Hematopoietic multipotent progenitor cell treated with erythropoietin and hydrocortisone succinate and interleukin-3 and kit ligand, for 15 days (in vitro differentiated cells): ENCODE results near the gene ANO7.

ENCODE experiments used
- DNase-seq: peaks from one replicate; pipeline ENCODE4 v3.0.0-alpha.2; 2015; ENCODE audit warnings: low spot score

Gene ANO7, protein sequence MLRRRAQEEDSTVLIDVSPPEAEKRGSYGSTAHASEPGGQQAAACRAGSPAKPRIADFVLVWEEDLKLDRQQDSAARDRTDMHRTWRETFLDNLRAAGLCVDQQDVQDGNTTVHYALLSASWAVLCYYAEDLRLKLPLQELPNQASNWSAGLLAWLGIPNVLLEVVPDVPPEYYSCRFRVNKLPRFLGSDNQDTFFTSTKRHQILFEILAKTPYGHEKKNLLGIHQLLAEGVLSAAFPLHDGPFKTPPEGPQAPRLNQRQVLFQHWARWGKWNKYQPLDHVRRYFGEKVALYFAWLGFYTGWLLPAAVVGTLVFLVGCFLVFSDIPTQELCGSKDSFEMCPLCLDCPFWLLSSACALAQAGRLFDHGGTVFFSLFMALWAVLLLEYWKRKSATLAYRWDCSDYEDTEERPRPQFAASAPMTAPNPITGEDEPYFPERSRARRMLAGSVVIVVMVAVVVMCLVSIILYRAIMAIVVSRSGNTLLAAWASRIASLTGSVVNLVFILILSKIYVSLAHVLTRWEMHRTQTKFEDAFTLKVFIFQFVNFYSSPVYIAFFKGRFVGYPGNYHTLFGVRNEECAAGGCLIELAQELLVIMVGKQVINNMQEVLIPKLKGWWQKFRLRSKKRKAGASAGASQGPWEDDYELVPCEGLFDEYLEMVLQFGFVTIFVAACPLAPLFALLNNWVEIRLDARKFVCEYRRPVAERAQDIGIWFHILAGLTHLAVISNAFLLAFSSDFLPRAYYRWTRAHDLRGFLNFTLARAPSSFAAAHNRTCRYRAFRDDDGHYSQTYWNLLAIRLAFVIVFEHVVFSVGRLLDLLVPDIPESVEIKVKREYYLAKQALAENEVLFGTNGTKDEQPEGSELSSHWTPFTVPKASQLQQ

GRCh38 chr2:241188361-241189092 lies at the start of gene ANO7:
ANO7 (plus strand) TSS chr2:241188677; CDS start chr2:241190064, 1,387 bp downstream.
- no peak for DNase-seq

GRCh38 chr2:241139531-241140444 lies 48.7 kb upstream of the ANO7 start:
- DNase-seq, result no peak

GRCh38 chr2:241140445-241140840 lies 48.0 kb upstream of the ANO7 start:
- DNase-seq, result no peak

DNA sequence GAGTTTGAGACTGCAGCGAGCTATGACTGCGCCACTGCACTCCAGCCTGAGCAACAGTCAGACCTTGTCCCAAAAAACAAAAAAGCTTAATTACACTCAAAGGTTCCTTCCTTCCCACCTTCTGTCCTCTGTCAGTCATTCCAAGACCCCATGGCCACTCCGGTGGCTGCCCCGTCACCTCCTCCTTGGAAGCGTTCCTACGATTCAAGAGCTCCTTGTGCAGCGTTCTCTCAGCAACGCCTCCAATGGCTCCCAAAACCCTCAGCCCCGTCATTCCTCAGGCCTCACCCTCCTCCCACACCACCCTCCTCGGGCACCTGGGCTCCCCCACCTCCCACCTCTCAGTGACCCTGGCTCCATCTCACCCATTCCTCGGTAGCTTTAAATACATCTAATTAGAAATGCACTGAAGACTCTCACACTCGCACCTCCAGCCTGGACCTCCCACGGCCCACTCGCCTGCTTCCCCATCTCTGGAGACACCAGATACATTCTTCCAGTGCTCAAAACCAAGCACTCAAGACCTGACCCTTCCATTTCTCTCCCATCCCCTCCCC lies 47.2 kb upstream of the ANO7 start:
- DNase-seq, result no peak

GRCh38 chr2:241142063-241142462 lies 46.4 kb upstream of the ANO7 start:
- no peak for DNase-seq

DNA sequence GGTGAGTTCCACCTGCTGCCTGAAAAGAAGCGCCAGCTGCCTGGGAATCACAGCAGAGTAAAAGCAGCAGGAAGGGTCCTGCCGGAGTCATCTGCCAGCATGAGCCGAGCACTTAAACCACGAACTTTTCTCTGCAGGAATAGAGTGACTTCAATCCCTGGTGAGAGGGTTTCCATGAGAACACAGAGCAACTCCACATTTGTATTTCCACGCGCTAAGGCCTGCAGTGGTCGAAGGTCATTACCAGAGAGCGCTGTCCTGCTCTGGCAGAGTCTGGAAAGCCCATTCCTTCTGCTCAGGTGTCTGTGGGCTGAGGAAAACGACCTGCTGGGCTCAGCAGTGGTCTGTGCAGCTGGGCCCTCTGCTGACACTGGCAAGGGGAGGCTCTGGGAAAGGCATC lies 45.9 kb upstream of the ANO7 start:
- no peak for DNase-seq

DNA sequence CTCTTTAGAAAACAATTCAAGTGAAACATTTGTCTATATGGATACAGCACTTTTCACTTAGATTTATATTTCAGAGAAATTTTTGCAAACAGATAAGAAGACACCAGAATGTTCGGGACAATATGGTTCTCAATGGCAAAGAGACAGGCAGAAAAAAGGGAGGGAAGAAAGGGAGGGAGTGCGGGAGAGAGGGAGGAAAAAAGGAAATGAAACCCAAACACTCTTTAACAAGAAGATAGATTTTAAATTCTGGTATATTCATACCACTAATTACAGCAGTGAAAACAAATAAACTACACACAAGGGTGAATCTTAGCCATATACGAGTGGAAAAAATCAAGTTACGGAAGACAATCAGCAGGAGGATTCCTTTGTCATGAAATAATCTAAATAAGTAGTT lies 42.2 kb upstream of the ANO7 start:
- DNase-seq, result no peak

DNA sequence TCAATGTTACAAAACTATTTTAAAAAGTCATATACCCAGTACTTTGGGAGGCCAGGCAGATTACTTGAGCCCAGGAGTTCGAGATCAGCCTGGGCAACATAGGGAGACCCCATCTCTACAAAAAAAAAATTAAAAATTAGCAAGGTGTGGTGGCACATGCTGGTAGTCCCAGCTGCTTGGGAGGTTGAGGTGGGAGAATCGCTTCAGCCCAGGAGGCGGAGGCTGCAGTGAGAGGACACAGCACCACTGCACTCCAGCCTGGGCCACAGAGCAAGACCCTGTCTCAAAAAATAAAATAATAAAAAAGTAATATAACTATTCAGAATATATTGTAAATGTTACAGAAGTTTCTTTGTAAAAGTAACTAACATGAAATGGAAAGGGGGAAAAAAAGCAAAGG lies 41.1 kb upstream of the ANO7 start:
- DNase-seq, result no peak

GRCh38 chr2:241148239-241148638 lies 40.2 kb upstream of the ANO7 start:
- DNase-seq, result peak; percentile 6

DNA sequence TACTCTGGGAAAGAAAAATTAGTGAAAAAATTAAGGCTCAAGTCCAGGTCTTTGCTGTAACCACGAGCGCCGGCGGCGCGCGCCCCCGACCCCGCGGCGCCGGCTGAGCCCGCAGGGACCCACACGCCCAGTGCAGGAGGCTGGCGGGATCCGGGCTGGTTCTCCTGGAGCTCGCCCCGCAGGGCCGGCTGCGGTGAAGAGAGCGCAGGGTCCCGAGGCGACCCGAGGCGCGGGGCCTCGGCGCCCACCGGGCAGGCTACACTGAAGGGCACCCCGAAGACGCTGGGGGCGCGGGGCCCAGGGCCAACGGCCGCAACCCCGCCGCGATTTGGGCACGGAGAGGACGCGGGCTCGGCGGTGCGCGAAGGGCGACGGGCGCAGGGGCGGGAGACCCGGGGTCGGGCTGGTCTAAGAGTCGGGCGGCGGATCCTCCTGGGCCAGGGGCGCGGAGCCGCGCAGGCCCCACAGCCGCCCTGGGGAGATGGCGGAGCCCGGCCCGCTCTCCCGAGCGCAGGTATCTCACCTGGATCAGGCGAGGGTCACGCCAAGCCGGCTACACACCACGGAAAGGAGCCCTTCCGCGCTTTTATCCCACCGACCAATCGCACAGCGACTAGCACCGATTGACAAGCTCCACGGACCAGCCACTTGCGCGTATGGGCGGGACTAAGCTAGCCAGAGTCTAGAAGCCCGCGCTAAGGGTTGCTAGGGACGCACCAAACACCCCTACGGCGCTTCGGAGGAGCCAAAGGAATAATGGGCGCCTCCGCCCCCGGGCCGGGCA lies 39.4 kb upstream of the ANO7 start, which contains the start of gene PASK:
Gene PASK (minus strand): TSS at position 582 of the 784 bp plus-strand sequence. CDS start 6,440 bp downstream, outside the sequence.
- DNase-seq, result peak; percentile 92

- DNase-seq, result no peak
These were observed 38.9 kb upstream of the ANO7 start for GRCh38 chr2:241149675-241149924.

- DNase-seq, result peak; percentile 95
These were observed 38.4 kb upstream of the ANO7 start, which contains the start of gene PPP1R7 for GRCh38 chr2:241149925-241150659. PPP1R7 (plus strand) TSS chr2:241150467; CDS start chr2:241150496, 29 bp downstream.

- DNase-seq, result no peak
These were observed 37.6 kb upstream of the ANO7 start for GRCh38 chr2:241150660-241151530.

GRCh38 chr2:241151934-241152660 lies 36.4 kb upstream of the ANO7 start:
- DNase-seq, result no peak

- DNase-seq, result no peak
These were observed 34.9 kb upstream of the ANO7 start for GRCh38 chr2:241153616-241154015.

GRCh38 chr2:241154915-241155314 lies 33.6 kb upstream of the ANO7 start:
- DNase-seq, result no peak

- DNase-seq, result no peak
These were observed 32.5 kb upstream of the ANO7 start for GRCh38 chr2:241155936-241156335.

GRCh38 chr2:241156971-241157441 lies 31.5 kb upstream of the ANO7 start:
- DNase-seq, result no peak
